Kidney epithelial cell (primary cell): ENCODE measurements around the gene TIMP2. TPM values are rescaled to one million over a fixed set of nuclear protein-coding genes. Genes with fewer than 3 reads are reported as not detected.

ENCODE experiments used
- DNase-seq: peaks from one replicate; pipeline ENCODE4 v3.0.0-alpha.2; 2010; ENCODE audit warnings: low read depth
- H3K27me3 ChIP-seq: 2 replicates; pipeline ENCODE4 v1.6.0; 2011; ENCODE audit warnings: low read length; ENCODE audit not compliant: control insufficient read depth, insufficient read depth
- H3K36me3 ChIP-seq: 2 replicates; pipeline ENCODE4 v1.5.1; 2011; ENCODE audit warnings: low read length; ENCODE audit not compliant: control insufficient read depth, insufficient read depth
- H3K4me3 ChIP-seq: 2 replicates; pipeline ENCODE4 v1.5.1; 2011; ENCODE audit warnings: low read depth, mild to moderate bottlenecking, control low read depth, low read length
- CTCF ChIP-seq: IDR thresholded peaks from 2 replicates; pipeline ENCODE4 v1.5.1; 2011; ENCODE audit warnings: mild to moderate bottlenecking, moderate library complexity, low read length, control low read depth, inconsistent platforms; ENCODE audit not compliant: insufficient read depth, poor library complexity, severe bottlenecking
- total RNA-seq: library from RNA; depleted of rRNA; stranded (reverse); fragments of >200 nt; gene quantifications from 2 replicates; pipeline ENCODE4 v1.2.3, GENCODE V29; 2015

TIMP2 gene
- total RNA-seq, 1 donor from 2014 or later, result 130 TPM

GRCh38 chr17:78803186-78803845, 121.9 kb downstream of the TIMP2 start:
- Histone ChIP-seq H3K4me3 (no peak overlapping the region), H3K36me3 (peaks cover 5% of the 10 kb centered on the region), H3K27me3 (no peaks in the 10 kb centered on the region)
- no peak for TF ChIP-seq CTCF
- DNase-seq, result no peak

Other genes with a start within 250 kb of the TIMP2 start
- gene CYTH1, start 143.1 kb downstream of the TIMP2 start, total RNA-seq, result 34.1 and 38.4 TPM in 2 replicates
- gene USP36, start 84.6 kb downstream of the TIMP2 start, total RNA-seq, result 48.6 and 64.7 TPM in 2 replicates
- gene CEP295NL, start 22.2 kb downstream of the TIMP2 start, total RNA-seq, result 0.63 and 1.8 TPM in 2 replicates
- gene LGALS3BP, start 54.5 kb upstream of the TIMP2 start, total RNA-seq, result 283 and 378 TPM in 2 replicates
- gene CANT1, start 84.4 kb upstream of the TIMP2 start, total RNA-seq, result 54.6 and 70.7 TPM in 2 replicates
- gene C1QTNF1, start 98.8 kb upstream of the TIMP2 start, total RNA-seq, result 4.6 and 6.1 TPM in 2 replicates
- gene ENGASE, start 149.4 kb upstream of the TIMP2 start, total RNA-seq, result 9.0 and 11.4 TPM in 2 replicates